ENCODE measurements around the gene MSI2.

Gene MSI2

DNA sequence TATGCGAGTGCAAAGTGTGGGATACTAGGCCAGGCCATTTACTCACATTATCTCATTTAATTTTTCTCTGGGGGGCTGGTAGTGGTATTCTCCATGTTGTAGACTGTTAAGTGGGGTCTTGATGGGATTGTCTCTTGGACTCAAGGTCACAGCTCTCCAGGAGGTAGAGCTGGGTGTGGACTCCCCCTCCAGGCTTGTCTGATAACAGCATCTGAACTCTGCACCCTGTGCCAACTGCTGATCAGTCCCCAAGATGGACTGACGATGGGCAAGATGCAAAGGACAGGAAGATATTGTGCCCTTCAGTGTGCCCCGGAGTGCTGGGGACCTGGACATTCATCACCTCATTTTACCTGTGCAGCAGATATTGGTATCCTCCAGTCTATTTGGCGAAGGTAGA, 147.8 kb downstream of the MSI2 start:
- DNase-seq (ENCODE audit: low spot score), result no peak
- no peak overlapping the region for H3K27ac ChIP-seq
- TF ChIP-seq, protein P1, sequence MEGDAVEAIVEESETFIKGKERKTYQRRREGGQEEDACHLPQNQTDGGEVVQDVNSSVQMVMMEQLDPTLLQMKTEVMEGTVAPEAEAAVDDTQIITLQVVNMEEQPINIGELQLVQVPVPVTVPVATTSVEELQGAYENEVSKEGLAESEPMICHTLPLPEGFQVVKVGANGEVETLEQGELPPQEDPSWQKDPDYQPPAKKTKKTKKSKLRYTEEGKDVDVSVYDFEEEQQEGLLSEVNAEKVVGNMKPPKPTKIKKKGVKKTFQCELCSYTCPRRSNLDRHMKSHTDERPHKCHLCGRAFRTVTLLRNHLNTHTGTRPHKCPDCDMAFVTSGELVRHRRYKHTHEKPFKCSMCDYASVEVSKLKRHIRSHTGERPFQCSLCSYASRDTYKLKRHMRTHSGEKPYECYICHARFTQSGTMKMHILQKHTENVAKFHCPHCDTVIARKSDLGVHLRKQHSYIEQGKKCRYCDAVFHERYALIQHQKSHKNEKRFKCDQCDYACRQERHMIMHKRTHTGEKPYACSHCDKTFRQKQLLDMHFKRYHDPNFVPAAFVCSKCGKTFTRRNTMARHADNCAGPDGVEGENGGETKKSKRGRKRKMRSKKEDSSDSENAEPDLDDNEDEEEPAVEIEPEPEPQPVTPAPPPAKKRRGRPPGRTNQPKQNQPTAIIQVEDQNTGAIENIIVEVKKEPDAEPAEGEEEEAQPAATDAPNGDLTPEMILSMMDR (conservative IDR thresholded peaks at IDR 0.05; ENCODE audit: low read depth), result no peak
- ChIA-PET POLR2A (ENCODE audit: low non-redundant PET) (no interaction called here), CTCF (interaction anchor here (1.8 kb wide), 1 partner anchor 161 kb away, joined by 8 read pairs; no protein-coding TSS in a partner anchor)

DNA sequence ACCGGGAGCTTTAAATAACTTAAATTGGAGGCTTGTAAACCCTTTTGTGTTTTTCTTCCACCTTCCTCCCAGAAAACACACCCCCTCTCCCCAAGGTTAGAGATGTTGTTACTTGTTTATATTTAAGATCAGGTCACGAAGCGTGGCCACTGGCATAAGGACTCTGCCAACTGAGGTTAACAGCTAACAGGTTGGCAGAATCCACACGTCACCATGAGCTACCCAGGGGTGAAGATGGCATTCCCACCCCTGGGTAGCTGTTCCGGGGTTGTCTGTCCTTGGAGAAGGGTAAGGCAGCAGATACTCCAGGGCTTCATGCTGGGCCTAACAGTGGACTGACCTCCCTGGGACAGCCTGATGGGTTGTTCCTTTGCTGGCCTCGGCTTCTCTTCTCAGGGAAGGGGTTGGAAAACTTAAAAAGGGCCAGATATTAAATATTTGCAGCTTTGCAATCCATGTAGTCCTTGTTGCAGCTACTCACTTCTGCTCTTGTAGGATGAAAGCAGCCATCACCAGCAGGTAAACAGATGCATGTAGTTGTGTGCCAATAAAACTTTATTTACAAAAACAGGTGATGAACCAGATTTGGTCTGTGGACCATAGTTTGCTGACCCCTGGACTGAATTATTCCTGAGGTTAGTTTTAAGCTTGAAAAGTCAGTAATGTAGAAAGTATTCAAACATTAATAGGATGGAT, 148.6 kb downstream of the MSI2 start:
- TF ChIP-seq, protein P1 (conservative IDR thresholded peaks at IDR 0.05; ENCODE audit: low read depth), result no peak
- ChIA-PET POLR2A (ENCODE audit: low non-redundant PET) (no interaction called here), CTCF (interaction anchor here (1.8 kb wide), 1 partner anchor 161 kb away, joined by 8 read pairs; no protein-coding TSS in a partner anchor)
- no peak for DNase-seq (ENCODE audit: low spot score)
- H3K27ac ChIP-seq, result no peak overlapping the region

DNA sequence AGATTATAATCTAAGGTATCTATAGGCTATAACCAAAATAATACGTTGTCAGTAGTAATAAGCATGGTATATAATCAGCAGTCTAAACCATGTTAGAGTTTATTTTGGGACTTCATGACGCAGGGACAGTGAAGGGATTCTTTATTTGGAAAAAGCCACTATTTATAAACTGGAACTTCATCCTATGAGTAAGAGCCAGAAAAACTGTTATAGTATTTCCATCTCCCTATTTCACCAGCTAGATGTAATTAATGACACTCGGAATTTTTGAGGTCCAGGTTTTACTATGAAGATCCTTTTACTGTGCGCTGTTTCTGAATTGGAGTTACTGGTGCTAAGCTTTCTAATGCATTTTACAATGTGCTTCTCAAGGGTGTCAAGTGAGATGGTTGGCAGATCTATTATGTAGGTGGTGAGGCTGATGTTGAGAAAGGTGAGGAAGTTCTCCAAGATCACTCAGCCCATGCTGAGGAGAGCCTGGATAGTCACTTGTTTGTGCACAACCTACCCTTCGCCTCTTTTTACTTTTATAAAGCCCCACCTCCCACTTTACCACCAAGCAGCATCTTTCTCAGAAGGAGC, 149.3 kb downstream of the MSI2 start:
- ChIA-PET CTCF (interaction anchor here (0.5 to 1.8 kb wide), 2 partner anchors 155 to 162 kb away, joined by 3 to 8 read pairs; no protein-coding TSS in a partner anchor), POLR2A (ENCODE audit: low non-redundant PET) (no interaction called here)
- DNase-seq (ENCODE audit: low spot score), result no peak
- no peak overlapping the region for H3K27ac ChIP-seq
- TF ChIP-seq, protein P1 (conservative IDR thresholded peaks at IDR 0.05; ENCODE audit: low read depth), result no peak

DNA sequence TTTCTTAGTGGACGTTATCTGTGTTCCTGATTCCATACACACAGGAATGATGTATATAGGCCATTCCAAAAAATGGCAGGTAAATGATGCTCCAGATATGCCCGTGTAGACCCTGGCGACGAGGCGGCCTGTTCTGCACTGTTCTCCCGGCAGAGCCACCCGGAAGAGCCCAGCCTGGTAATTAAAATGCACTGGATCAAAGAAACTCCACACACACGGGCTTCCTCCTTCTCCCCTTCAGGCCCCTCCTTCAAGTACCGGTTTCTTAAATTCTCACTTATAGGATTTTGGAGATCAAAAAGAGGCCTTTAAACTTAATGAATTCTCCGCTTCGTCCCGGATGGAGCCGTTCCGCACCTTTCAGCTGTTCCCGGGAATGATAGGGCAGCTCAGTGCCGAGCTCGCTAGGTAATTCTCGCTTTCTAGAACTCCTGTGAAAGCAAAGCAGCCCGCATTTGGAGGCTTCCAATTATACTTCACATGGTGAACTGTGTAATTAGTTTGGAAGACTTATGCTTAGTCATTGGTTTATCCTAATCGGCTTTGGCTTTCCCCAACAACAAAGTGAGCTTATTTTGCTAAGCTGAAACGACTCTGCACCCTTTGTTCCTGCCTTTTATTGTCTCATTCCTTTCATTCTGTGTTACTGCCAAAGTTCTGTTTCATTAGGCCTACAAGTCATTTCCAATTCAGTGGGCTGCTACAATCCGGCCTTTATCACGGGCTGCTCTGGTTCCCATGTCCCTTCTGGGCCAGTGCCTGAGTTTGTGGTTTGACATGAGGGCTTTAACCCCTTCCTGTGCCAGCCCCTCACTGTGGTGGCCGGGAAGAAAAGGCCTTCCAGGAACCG, 150.0 kb downstream of the MSI2 start:
- CTCF ChIA-PET, result interaction anchor here (0.5 kb wide), 2 partner anchors 154 to 265 kb away, joined by 3 read pairs; no protein-coding TSS in a partner anchor
- no peak overlapping the region for H3K27ac ChIP-seq
- TF ChIP-seq, protein P1 (conservative IDR thresholded peaks at IDR 0.05; ENCODE audit: low read depth), result no peak
- no peak for DNase-seq (ENCODE audit: low spot score)
- POLR2A ChIA-PET (ENCODE audit: low non-redundant PET), result no interaction called here

DNA sequence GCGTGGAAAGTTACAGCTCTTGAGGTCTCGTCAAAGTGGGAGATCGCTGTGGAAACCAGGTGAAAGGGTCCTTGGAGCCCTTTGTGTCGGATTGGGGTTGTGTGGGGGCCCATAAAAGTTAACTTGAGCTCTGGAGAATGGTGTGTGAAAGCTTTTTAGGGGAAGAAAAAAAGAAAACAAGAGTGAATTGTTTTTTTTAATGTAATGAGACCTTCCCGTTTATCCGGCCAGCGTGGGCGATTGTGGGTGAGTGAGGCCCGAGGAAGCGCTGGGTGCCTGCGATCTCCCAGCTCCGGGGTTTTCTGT, 150.6 kb downstream of the MSI2 start:
- no peak for DNase-seq (ENCODE audit: low spot score)
- CTCF ChIA-PET, result interaction anchor here (0.5 kb wide), 1 partner anchor 265 kb away, joined by 3 read pairs; no protein-coding TSS in a partner anchor
- TF ChIP-seq, protein P1 (conservative IDR thresholded peaks at IDR 0.05; ENCODE audit: low read depth), result no peak
- POLR2A ChIA-PET (ENCODE audit: low non-redundant PET), result no interaction called here
- H3K27ac ChIP-seq, result no peak overlapping the region

DNA sequence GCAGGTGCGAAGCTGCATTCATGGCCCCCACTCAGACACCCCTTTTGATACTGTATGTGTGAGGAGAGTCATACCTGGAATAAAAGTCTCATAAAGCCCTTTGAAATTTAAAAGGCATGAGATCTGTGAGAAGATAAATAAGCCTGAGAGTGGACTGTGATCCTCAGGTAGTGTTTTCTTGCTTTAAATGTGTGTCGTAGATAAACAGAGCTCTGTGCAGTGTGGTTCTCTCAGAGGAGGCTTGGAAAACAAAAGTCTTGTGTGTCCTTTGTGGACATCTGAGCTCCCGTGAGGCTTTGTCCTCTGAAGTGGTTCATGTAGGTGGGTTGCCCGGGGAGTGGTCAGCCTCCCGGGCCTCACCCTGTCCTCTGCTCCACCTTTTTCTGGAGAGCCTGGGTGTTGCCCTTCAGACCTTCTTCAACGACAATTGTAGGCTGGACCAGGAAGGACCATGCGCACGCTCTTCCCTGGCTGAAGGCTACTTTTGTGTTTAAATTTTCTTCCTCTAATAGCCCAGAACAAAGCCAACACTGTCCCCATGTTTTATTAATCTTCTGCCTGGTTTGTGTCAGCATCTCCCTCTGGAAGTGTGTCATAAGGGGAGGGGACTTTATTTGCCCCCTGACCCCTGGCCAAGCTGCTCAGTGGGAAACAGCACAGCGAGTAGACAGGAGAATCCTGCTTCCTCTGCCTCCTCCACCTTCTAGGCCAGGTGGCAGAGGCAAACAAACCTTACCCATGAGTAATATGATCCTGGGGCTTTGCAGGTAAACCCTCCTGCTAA, 151.2 kb downstream of the MSI2 start:
- ChIA-PET CTCF (no interaction called here), POLR2A (ENCODE audit: low non-redundant PET) (no interaction called here)
- no peak for DNase-seq (ENCODE audit: low spot score)
- H3K27ac ChIP-seq, result no peak overlapping the region
- TF ChIP-seq, protein P1 (conservative IDR thresholded peaks at IDR 0.05; ENCODE audit: low read depth), result no peak
